ENCODE measurements around the gene INSYN2B. TPM values are rescaled to one million over a fixed set of nuclear protein-coding genes. Genes with fewer than 3 reads are reported as not detected.

Gene INSYN2B
- total and polyA plus RNA-seq, 11 donors = 0.12 to 0.59 (median 0.17) TPM; not detected in 6

DNA sequence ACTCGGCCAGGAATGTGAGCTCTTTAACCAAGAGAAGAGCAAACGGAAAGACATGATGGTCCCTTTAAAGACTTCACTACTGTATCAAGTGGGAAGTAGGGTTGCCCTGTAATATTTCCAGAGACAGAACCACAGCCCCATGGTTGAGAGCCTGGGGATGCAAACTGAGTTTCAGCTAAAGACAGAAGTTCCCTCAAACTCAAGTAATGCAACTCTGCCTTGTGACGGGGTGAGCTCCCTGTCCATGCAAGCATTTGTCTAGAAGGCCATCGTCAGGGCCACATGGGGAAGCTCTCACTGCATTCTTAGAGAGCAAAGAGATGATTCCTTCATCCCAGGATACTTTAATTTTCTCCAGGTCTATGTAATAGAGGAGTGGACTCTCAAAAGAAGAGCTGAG lies 82.8 kb downstream of the INSYN2B start:
- H3K36me3 ChIP-seq = no peaks in the 10 kb centered on the region
- peaks cover 0 to 11% (median 0%) of the 10 kb centered on the region in 9 donors for H3K27me3 ChIP-seq
- H3K4me1 ChIP-seq = peaks cover 0 to 3% (median 0%) of the 10 kb centered on the region in 12 donors
- ATAC-seq (no peak), DNase-seq (no peak)
- H3K4me3 ChIP-seq = no peak overlapping the region
- H3K9me3 ChIP-seq = no peaks in the 10 kb centered on the region
- no peak overlapping the region for H3K27ac ChIP-seq
- intact Hi-C loops (cut with DNase I) = no loop called here
- WGBS, 4 donors = 86 to 97% (median 88%) methylated on average over 4 of the region's 4 CpGs
- TF ChIP-seq POLR2A (IDR thresholded peaks at IDR 0.05) = no peak
- TF ChIP-seq, protein P1, sequence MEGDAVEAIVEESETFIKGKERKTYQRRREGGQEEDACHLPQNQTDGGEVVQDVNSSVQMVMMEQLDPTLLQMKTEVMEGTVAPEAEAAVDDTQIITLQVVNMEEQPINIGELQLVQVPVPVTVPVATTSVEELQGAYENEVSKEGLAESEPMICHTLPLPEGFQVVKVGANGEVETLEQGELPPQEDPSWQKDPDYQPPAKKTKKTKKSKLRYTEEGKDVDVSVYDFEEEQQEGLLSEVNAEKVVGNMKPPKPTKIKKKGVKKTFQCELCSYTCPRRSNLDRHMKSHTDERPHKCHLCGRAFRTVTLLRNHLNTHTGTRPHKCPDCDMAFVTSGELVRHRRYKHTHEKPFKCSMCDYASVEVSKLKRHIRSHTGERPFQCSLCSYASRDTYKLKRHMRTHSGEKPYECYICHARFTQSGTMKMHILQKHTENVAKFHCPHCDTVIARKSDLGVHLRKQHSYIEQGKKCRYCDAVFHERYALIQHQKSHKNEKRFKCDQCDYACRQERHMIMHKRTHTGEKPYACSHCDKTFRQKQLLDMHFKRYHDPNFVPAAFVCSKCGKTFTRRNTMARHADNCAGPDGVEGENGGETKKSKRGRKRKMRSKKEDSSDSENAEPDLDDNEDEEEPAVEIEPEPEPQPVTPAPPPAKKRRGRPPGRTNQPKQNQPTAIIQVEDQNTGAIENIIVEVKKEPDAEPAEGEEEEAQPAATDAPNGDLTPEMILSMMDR (IDR thresholded peaks at IDR 0.05) = no peak

DNA sequence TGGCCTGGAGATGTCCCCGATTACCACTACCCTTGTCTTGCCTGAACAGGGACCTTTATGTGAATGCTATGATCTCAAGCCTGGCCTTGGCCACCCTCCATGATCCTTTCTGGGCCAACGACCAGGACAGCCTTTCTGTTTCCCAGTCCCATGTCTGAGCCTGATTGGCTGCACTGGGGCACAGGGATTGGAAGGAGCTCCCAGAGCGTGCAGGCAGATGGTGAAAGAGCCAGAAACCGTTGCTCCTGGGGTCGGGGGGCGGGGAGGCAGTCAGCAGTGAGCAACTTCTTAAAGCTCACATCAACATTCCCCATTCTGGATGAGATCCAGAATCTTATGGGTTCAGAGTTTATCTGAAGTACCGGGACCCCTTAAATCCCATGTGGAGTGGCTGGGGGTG lies 84.4 kb downstream of the INSYN2B start:
- 39 to 51% (median 47%) methylated on average over 7 of the region's 7 CpGs for WGBS, 4 donors
- Histone ChIP-seq H3K27ac (no peak overlapping the region), H3K36me3 (no peaks in the 10 kb centered on the region), H3K27me3 (peaks cover 0 to 11% (median 0%) of the 10 kb centered on the region in 9 donors), H3K4me3 (no peak overlapping the region), H3K4me1 (peaks cover 0 to 3% (median 0%) of the 10 kb centered on the region in 12 donors), H3K9me3 (no peaks in the 10 kb centered on the region)
- TF ChIP-seq POLR2A (IDR thresholded peaks at IDR 0.05) = no peak
- TF ChIP-seq, protein P1 (IDR thresholded peaks at IDR 0.05) = no peak
- intact Hi-C loops (cut with DNase I) = no loop called here
- ATAC-seq (peak in 1 of 4 donors; percentile 66), DNase-seq (peak in 2 of 5 donors; percentile 51 to 67)

DNA sequence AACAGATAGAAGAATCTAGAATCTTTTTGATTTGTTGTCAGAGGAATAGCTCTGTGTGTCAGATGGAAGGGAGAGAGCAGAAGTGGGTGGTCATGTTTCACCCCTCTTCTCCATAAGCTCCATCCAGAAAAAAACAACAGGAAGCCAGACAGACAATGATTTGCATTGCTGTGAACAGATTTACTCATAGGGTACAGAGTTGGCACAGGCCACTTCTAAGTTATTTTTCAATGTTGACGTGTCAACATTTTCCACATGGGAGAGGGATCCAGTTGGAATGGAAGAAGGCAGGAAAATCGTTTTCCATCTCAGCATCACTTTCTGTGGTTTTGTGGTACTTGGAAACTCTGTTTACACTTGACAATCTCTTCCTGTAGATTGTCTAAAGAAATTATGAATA lies 86.7 kb downstream of the INSYN2B start:
- 46 to 59% (median 51%) methylated on average over 2 of the region's 2 CpGs for WGBS, 4 donors
- intact Hi-C loops (cut with DNase I) = no loop called here
- H3K9me3 ChIP-seq = no peaks in the 10 kb centered on the region
- no peak for ATAC-seq
- no peak for TF ChIP-seq POLR2A (IDR thresholded peaks at IDR 0.05)
- TF ChIP-seq, protein P1 (IDR thresholded peaks at IDR 0.05) = no peak
- no peak for DNase-seq
- no peak overlapping the region for H3K4me3 ChIP-seq
- peaks cover 0 to 7% (median 0%) of the 10 kb centered on the region in 9 donors for H3K27me3 ChIP-seq
- peaks cover 0 to 3% (median 0%) of the 10 kb centered on the region in 12 donors for H3K4me1 ChIP-seq
- no peaks in the 10 kb centered on the region for H3K36me3 ChIP-seq
- H3K27ac ChIP-seq = no peak overlapping the region

DNA sequence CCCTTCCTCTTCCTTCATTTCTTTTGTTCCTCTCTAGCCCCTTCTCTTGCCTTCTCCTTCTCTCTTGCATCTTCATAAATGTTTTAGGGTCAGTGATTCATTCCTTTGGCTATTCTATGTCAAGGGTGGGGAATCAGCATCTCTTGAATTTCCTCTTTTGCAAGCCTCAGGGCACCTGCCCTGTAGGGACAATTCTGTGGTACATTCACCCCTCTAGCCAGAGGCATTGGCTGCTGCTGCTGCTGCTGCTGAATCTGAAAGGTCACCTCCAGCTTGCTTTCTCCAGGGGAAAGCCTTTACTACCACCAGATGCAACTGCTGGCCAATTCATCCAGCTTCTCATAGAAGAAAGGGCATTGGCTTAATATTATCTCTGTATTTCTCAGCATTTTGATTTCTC lies 87.3 kb downstream of the INSYN2B start:
- Histone ChIP-seq H3K36me3 (no peaks in the 10 kb centered on the region), H3K4me3 (no peak overlapping the region), H3K9me3 (no peaks in the 10 kb centered on the region), H3K4me1 (peaks cover 0 to 3% (median 0%) of the 10 kb centered on the region in 12 donors), H3K27ac (no peak overlapping the region), H3K27me3 (peaks cover 0 to 3% (median 0%) of the 10 kb centered on the region in 9 donors)
- ATAC-seq (no peak), DNase-seq (no peak)
- no peak for TF ChIP-seq POLR2A (IDR thresholded peaks at IDR 0.05)
- TF ChIP-seq, protein P1 (IDR thresholded peaks at IDR 0.05) = no peak
- intact Hi-C loops (cut with DNase I) = no loop called here

All from heart left ventricle (tissue), 16 donors.